RPMI8226 (cell line): ENCODE data around the gene NCOA3.
"Not testable (repeated sequence)": the region's sequence is repeated elsewhere in the genome, so short reads cannot be mapped to it uniquely, and the experiment has no call there.

Experiments
- DNase-seq: peaks from one replicate; pipeline ENCODE4 v3.0.0-alpha.2; 2015

NCOA3 gene

GRCh38 chr20:47501482-47502270 lies at the start of gene NCOA3:
NCOA3 (plus strand) TSS chr20:47501887; CDS start chr20:47622248, 120,361 bp downstream.
- DNase-seq, result peak; percentile 97

DNA sequence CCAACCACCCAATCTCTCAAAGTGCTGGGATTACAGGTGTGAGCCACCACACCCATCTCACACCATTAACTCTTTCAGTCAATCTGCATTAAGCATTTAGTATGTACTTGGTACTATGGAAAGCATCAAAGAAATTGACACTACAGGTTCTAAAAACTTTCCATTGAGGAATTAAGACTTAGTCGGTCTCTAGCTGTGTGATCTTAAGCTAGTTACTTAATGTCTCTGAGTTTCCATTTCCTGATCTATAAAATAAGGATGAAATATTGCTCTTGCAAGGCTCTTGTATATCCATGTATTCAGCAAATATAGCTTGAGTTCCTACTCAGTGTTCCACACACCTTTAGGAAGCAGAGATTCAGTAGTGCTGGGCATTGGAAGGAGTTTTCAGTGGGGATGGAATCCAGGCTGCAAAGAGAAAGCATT lies 48.9 kb upstream of the NCOA3 start:
- DNase-seq, result no peak

DNA sequence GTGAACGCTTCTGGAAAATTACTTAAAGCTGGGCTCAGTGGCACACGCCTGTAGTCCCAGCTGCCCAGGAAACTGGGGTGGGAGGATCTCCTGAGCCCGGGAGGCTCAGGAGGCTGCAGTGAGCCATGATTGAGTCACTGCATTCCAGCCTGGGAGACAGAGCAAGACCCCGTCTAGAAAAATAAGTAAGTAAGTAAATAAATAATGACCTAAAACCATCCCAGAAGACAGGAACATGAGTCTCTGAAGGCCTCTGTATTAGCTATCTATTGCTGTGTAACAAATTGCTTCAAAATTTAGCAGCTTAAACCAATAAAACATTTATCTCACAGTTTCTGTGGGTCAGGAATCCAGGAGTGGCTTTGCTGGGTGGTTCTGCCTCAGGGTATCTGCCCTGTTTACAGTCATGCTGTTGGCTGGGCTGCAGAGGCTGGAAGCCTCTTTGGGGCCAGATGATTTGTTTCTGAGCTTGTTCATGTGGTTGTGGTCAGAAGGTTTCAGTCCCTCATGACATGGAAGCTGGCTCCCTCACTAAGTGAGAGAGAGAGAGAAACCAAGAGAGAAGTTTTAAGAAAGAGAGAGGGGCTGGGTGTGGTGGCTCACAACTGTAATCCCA lies 48.4 kb upstream of the NCOA3 start:
- peak; percentile 82 for DNase-seq

DNA sequence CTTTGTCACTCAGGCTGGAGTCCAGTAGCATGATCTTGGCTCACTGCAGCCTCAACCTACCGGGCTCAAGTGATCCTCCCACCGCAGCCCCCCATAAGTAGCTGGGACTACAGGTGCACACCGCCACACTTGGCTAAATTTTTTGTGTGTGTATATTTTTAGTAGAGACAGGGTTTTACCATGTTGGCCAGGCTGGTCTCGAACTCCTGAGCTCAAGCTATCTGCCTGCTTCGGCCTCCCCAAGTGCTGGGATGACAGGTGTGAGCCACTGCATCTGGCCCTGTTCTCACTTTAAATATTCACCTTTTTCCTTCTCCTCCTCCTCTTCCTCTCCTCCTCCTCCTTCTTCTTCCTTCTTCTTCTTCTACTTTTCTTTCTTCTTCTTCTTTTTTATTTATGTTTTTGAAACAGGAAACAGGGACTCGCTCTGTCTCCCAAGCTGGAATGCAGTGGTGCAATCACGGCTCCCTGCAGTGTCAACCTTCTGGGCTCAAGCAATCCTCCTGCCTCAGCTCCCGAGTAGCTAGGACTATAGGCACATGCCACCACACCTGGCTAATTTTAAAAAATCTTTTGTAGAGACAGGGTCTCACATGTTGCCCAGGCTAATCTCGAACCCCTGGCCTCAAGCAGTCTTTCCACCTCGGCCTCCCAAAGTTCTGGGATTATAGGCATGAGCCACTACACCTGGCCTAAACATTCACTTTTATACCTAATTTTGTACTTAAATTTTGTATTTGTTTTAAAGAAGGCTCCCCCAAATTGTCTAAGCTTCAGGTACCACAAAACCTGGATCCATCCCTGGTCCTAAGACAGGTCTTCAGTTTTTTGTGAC lies 47.2 kb upstream of the NCOA3 start:
- DNase-seq, result no peak

- DNase-seq, result no peak
Measured at GRCh38 chr20:47455133-47456040, 46.3 kb upstream of the NCOA3 start.

GRCh38 chr20:47456041-47456537 lies 45.6 kb upstream of the NCOA3 start:
- no peak for DNase-seq

GRCh38 chr20:47456952-47457724 lies 44.5 kb upstream of the NCOA3 start:
- no peak for DNase-seq

DNA sequence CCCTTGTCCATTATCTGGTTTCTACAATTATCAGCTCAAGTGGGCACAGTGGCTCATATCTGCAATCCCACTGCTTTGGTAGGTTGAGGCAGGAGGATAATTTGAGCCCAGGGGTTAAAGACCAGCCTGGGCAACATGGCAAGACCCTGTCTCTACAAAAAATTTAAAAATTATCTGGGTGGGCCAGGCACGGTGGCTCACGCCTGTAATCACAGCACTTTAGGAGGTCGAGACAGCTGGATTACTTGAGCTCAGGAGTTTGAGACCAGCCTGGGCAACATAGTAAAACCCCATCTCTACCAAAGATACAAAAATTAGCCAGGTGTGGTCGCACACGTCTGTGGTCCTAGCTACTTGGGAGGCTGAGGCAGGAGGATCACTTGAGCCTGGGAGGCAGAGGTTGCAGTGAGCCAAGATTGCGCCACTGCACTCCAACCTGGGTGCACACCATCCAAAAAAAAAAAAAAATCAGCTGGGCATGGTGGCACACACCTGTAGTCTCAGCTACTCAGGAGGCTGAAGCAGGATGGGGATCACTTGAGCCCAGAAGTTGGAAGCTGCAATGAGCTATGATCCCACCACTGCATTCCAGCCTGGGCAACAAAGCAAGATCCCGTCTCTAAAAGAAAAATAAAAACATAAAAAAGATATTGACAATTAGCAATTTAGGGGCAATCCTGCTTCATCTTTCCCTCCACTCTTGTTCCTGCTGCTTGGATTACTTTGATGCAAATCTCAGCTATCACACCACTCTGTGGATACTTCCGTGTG lies 43.2 kb upstream of the NCOA3 start:
- not testable (repeated sequence) for DNase-seq

- no peak for DNase-seq
Measured at GRCh38 chr20:47459344-47460073, 42.2 kb upstream of the NCOA3 start.

GRCh38 chr20:47460761-47461112 lies 41.0 kb upstream of the NCOA3 start:
- not testable (repeated sequence) for DNase-seq

- no peak for DNase-seq
Measured at GRCh38 chr20:47461120-47461685, 40.5 kb upstream of the NCOA3 start.

- DNase-seq, result not testable (repeated sequence)
Measured at GRCh38 chr20:47461906-47462305, 39.8 kb upstream of the NCOA3 start.

DNA sequence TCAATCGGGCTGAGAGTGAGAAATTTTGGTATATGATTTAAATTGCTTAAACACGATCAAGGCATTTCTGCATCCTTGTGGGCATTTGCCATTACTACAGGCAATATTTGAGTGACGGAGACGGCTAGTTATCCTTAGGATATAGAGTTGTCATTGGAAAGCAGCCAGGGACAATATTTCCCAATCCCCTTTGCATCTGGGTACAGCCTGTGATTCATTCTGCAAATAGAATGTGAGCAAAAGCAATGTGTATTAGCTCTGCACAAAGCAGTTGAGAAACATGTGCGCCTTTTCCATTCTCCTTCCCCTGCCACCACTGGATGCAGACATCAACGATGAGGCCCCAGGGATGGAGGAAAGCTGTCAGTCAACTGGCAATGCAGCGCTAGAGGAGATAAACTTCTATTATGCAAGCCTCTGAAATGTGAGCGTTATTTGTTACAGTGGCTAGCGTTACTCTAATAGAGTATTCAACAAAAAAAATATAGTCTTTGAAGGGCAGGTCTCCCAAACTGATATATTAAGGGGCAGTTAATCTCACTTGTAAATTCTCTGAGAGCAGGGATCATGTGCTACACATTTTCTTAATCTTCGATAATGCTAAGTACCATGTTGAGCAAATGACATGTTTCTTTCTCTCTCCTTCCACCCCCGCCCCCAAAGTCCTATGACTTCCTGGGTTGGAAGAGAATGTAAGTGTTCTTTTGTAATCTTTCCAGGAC lies 37.1 kb upstream of the NCOA3 start:
- DNase-seq, result no peak

- no peak for DNase-seq
Measured at GRCh38 chr20:47465335-47466090, 36.2 kb upstream of the NCOA3 start.

DNA sequence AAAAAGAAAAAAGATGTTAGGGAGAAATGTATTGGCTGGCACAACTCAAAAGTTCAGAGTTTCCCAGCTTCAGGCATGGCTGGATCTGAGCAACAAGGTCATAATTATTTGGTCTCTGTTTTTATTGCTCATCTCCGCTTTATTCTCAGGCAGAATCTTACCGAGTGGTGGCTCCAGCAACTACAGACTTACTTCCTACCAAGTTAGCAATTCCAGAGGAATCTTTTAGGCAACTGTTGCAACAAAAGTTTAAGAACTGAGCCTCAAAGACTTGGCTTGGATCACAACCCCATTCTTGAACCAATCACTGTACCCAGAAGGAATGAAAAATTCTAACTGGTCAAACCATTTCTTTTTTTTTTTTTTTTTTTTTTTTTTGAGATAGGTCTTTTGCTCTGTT lies 35.5 kb upstream of the NCOA3 start:
- no peak for DNase-seq

DNA sequence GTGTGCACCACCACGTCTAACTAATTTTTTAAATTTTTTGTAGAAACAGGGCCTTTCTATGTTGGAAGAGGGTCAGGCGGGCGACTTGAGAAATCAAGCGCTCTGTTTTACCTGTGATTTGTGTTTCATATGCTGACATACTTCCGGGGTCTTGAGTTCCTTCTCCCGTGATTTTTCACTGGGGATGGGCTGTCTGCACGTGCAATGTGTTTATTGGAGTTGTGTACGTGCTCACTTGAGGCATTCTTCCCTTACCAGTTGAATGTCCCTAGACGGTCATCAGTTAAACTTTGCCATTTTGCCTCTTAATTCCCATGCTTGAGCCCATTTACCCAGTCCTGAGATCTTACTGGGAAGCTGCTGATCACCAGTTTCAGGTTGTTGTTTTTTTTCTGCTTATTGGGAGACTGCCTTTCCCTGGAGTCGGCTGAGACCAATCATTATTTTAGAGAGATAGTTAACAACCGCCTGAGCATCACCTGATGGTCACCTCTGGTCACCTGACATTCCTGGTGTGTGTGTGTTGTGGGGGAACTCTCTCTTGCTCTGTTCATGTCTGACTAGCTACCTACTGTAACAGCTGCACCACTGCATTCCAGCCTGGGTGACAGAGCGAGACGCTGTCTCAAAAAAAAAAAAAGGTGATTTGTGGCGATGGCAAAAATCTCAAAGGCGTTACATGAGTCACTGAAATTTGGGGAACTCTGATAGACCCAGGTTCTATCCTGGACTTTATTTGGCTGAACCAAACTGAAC lies 34.8 kb upstream of the NCOA3 start:
- DNase-seq, result no peak

DNA sequence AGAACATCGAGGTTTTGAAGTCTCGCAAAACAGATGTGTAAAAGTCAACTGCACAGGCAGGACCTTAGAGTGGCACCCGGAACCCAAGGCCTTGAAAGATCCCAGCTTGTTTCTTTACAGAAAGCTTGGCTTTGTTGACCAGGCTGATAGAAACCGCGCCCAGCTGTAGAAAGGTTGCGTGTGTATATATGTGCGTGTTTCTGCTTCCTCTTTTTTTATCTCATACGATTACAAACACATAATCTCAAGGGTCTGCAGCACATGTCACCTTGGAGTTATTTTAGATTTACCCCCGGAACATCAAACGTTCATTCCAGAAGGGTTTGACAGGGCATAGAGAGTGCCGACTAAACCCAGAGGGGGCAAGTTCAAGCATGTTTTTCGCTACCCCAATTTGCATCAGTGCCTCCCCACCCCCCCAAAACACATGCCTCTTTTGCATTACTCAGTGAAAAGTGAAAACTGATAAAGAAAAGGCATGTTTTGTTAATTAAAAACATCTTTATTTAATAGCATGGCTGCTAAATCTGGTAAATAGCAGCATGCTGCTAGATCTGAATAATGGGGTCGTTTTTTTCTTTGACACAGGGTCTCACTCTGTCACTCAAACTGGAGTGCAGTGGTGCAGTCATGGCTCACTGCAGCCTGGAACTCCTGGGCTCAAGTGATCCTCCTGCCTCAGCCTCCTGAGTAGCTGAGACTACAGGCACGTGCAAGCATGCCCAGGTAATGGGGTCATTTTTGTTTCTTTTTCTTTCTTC lies 33.2 kb upstream of the NCOA3 start:
- peak; percentile 86 for DNase-seq
